ENCODE results near the gene KCNH4.

DNA sequence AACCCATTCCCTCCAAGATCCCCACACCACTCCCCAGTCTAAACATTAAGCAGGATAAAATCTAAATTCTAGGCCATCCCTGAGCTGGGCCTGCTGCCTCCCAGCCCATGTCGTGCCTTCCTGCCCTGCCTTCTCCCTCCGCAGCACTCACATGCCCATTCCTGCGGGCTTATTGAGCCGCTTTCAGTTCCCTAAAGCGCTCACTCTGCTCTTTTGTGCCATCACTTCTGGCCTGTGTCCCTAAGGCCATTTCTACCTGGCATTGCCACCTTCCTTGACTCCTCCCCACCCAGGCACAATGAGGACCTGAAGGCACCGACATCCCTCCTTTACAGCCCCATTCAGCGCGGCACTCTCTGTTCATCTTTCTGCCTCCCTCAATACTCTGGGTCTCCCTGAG is 13.1 kb downstream of the KCNH4 start:
- TF ChIP-seq, protein P1, sequence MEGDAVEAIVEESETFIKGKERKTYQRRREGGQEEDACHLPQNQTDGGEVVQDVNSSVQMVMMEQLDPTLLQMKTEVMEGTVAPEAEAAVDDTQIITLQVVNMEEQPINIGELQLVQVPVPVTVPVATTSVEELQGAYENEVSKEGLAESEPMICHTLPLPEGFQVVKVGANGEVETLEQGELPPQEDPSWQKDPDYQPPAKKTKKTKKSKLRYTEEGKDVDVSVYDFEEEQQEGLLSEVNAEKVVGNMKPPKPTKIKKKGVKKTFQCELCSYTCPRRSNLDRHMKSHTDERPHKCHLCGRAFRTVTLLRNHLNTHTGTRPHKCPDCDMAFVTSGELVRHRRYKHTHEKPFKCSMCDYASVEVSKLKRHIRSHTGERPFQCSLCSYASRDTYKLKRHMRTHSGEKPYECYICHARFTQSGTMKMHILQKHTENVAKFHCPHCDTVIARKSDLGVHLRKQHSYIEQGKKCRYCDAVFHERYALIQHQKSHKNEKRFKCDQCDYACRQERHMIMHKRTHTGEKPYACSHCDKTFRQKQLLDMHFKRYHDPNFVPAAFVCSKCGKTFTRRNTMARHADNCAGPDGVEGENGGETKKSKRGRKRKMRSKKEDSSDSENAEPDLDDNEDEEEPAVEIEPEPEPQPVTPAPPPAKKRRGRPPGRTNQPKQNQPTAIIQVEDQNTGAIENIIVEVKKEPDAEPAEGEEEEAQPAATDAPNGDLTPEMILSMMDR (conservative IDR thresholded peaks at IDR 0.05; ENCODE audit: low read depth, low read length): no peak
- TF ChIP-seq EZH2 (IDR thresholded peaks at IDR 0.05; ENCODE audit: borderline replicate concordance, low read depth, low read length, poor library complexity, severe bottlenecking): no peak
